ES-I3 (cell line): ENCODE measurements around the gene LENG9.

Experiments
- H3K36me3 ChIP-seq: 2 replicates; pipeline ENCODE4 v1.6.1; 2013; ENCODE audit warnings: mild to moderate bottlenecking, low read length, control low read depth, moderate library complexity; ENCODE audit not compliant: insufficient read depth
- H3K4me1 ChIP-seq: 2 replicates; pipeline ENCODE4 v1.6.1; 2013; ENCODE audit warnings: mild to moderate bottlenecking, control low read depth, low read length; ENCODE audit not compliant: insufficient read depth
- H3K9ac ChIP-seq: 2 replicates; pipeline ENCODE4 v1.6.1; 2013; ENCODE audit warnings: low read depth, mild to moderate bottlenecking, low read length, moderate library complexity
- H3K9me3 ChIP-seq: 2 replicates; pipeline ENCODE4 v1.6.1; 2013; ENCODE audit warnings: mild to moderate bottlenecking, low read length, moderate library complexity; ENCODE audit not compliant: control insufficient read depth, insufficient read depth

Gene LENG9

GRCh38 chr19:54489766-54490165 is 26.2 kb upstream of the LENG9 start:
- Histone ChIP-seq H3K9ac (no peak overlapping the region), H3K9me3 (no peaks in the 10 kb centered on the region), H3K36me3 (no peaks in the 10 kb centered on the region), H3K4me1 (0 out of 2 replicates have a peak, but pooled peaks cover 5% of the 10 kb centered on the region)

GRCh38 chr19:54489341-54489740 is 25.8 kb upstream of the LENG9 start:
- no peak overlapping the region for H3K9ac ChIP-seq
- no peaks in the 10 kb centered on the region for H3K36me3 ChIP-seq

GRCh38 chr19:54485851-54486250 is 22.3 kb upstream of the LENG9 start:
- Histone ChIP-seq H3K9ac (no peak overlapping the region), H3K9me3 (no peaks in the 10 kb centered on the region), H3K4me1 (0 out of 2 replicates have a peak, but pooled peaks cover 5% of the 10 kb centered on the region), H3K36me3 (no peaks in the 10 kb centered on the region)

More at GRCh38 chr19:54489341-54489740, 25.8 kb upstream of the LENG9 start:
- Histone ChIP-seq H3K4me1 (0 out of 2 replicates have a peak, but pooled peaks cover 5% of the 10 kb centered on the region), H3K9me3 (no peaks in the 10 kb centered on the region)

GRCh38 chr19:54484451-54484850 is 20.9 kb upstream of the LENG9 start:
- H3K9me3 ChIP-seq: no peaks in the 10 kb centered on the region
- H3K9ac ChIP-seq: no peak overlapping the region
- 0 out of 2 replicates have a peak, but pooled peaks cover 1% of the 10 kb centered on the region for H3K4me1 ChIP-seq
- H3K36me3 ChIP-seq: no peaks in the 10 kb centered on the region

- Histone ChIP-seq H3K4me1 (no peaks in the 10 kb centered on the region), H3K9me3 (no peaks in the 10 kb centered on the region), H3K36me3 (no peaks in the 10 kb centered on the region), H3K9ac (no peak overlapping the region)
Measured at GRCh38 chr19:54482889-54483288, 19.3 kb upstream of the LENG9 start.

- H3K4me1 ChIP-seq: no peaks in the 10 kb centered on the region
Measured at GRCh38 chr19:54481326-54481930, 17.9 kb upstream of the LENG9 start.

GRCh38 chr19:54480051-54480450 is 16.5 kb upstream of the LENG9 start:
- Histone ChIP-seq H3K4me1 (no peaks in the 10 kb centered on the region), H3K9me3 (no peaks in the 10 kb centered on the region), H3K36me3 (no peaks in the 10 kb centered on the region), H3K9ac (no peak overlapping the region)

More at GRCh38 chr19:54481326-54481930, 17.9 kb upstream of the LENG9 start:
- H3K36me3 ChIP-seq: no peaks in the 10 kb centered on the region
- H3K9me3 ChIP-seq: no peaks in the 10 kb centered on the region
- H3K9ac ChIP-seq: no peak overlapping the region

GRCh38 chr19:54478677-54479266 is 15.2 kb upstream of the LENG9 start:
- Histone ChIP-seq H3K36me3 (no peaks in the 10 kb centered on the region), H3K4me1 (peaks cover under 1% of the 10 kb centered on the region; the same call in 1 of the 2 replicates), H3K9ac (no peak overlapping the region), H3K9me3 (no peaks in the 10 kb centered on the region)

- H3K9me3 ChIP-seq: no peaks in the 10 kb centered on the region
- H3K4me1 ChIP-seq: peaks cover 7% of the 10 kb centered on the region
- H3K9ac ChIP-seq: no peak overlapping the region
- no peaks in the 10 kb centered on the region for H3K36me3 ChIP-seq
Measured at GRCh38 chr19:54477650-54478049, 14.1 kb upstream of the LENG9 start.

- Histone ChIP-seq H3K36me3 (no peaks in the 10 kb centered on the region), H3K4me1 (peaks cover 7% of the 10 kb centered on the region), H3K9me3 (no peaks in the 10 kb centered on the region), H3K9ac (no peak overlapping the region)
Measured at GRCh38 chr19:54475706-54476105, 12.1 kb upstream of the LENG9 start.

GRCh38 chr19:54473892-54474372 is 10.4 kb upstream of the LENG9 start:
- Histone ChIP-seq H3K9me3 (no peaks in the 10 kb centered on the region), H3K4me1 (peaks cover 13% of the 10 kb centered on the region), H3K9ac (peak overlapping the region; percentile 49; the same call in 1 of the 2 replicates), H3K36me3 (no peaks in the 10 kb centered on the region)

GRCh38 chr19:54473071-54473891 is 9.7 kb upstream of the LENG9 start, which contains the start of gene CDC42EP5:
Gene CDC42EP5 (minus strand): TSS chr19:54473296. CDS start chr19:54465547, 7,749 bp downstream.
- H3K36me3 ChIP-seq: no peaks in the 10 kb centered on the region
- peak within 1 kb of the TSS; percentile 49; the same call in 1 of the 2 replicates for H3K9ac ChIP-seq
- no peaks in the 10 kb centered on the region for H3K9me3 ChIP-seq
- H3K4me1 ChIP-seq: peaks cover 13% of the 10 kb centered on the region

GRCh38 chr19:54470991-54471782 is 7.6 kb upstream of the LENG9 start:
- H3K9me3 ChIP-seq: no peaks in the 10 kb centered on the region
- H3K4me1 ChIP-seq: peaks cover 13% of the 10 kb centered on the region
- no peaks in the 10 kb centered on the region for H3K36me3 ChIP-seq
- H3K9ac ChIP-seq: peak overlapping the region; percentile 57
